Muscle of arm (tissue), 12 donors: ENCODE data around the gene PRKCZ. TPM values are rescaled to one million over a fixed set of nuclear protein-coding genes. Genes with fewer than 3 reads are reported as not detected.
"Not testable (repeated sequence)": the region's sequence is repeated elsewhere in the genome, so short reads cannot be mapped to it uniquely, and the experiment has no call there.

ENCODE experiments used
- DNase-seq: peaks from one replicate; pipeline ENCODE4 v3.0.0-alpha.2; 2013
- polyA plus RNA-seq, 12 donors: library from polyadenylated mRNA; unstranded; fragments of 120-200 nt; gene quantifications; one replicate each; pipeline ENCODE4 v1.2.1, GENCODE V29; 2013; ENCODE audit not compliant: insufficient read length in 12 of 12

Gene PRKCZ
- polyA plus RNA-seq, 12 donors = 4.2 to 15.0 (median 6.3) TPM; not detected in 1

DNA sequence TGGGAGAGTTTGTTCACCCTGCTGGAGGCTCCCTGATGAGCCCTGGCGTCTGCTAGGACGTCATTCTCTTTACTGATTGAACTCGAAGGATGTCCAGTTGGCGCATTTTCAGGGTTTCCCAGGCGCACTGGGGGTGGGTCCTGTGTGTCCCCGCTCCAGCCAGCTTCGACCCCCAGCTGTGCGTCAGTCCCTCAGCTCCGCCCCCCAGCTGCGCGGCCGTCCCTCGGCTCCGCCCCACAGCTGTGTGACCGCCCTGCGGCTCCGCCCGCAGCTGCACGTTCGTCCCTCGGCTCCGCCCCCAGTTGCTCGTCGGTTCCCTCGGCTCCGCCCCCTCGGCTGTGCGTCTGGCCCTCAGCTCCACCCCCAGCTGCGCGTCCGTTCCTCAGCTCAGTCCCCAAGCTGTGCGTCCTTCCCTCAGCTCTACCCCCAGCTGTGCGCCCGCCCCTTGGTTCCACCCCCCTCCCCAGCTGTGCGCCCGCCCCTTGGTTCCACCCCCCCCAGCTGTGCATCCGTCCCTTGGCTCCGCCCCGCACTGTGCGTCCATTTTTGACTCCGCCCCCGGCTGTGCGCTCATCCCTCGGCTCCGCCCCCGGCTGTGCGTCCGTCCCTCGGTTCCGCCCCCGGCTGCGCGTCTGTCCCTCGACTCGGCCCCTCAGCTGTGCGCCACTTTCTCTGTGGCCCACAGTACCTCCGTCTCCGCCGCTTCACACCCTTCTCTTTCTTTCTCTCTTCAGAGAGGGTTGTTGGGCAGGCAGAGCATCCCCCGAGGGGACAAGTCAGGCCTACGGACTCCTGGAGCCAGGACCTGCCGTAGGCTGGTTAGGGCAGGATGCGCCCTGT, 83.0 kb downstream of the PRKCZ start:
- DNase-seq = peak; percentile 99

DNA sequence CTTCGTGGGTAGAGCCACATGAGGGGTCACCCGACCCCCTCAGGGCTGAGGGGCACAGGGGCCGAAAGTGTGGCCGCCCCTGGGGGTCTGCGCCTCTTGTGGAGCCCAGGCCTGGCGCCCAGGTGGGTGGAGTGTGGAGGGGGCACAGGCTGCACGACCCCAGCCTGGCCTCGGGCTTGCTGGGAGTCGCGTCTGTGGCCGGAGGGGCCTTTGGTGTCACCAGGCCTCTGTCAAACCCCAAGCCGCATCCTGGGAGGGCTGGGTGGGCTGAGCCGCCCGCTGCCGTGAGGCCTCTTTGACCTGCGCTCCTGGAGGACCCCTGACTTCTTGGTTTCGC, 83.6 kb downstream of the PRKCZ start:
- DNase-seq = no peak

DNA sequence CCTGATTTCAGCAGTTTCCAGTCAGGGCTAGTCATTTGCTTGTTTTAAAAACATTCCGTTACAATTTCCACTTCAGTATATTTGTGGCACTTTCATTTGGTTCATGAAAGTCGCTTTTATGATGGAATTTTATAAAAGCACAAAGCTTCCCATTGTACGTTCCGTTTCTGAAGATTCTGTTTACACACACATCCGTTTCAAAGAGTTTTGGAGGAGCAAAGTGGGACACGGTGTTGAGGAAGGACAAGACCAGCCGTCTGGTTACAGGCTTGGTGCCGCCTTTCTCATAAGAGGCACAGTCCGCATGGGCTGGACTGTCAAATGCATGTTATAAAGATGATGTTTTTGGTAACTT, 84.0 kb downstream of the PRKCZ start:
- DNase-seq = no peak

DNA sequence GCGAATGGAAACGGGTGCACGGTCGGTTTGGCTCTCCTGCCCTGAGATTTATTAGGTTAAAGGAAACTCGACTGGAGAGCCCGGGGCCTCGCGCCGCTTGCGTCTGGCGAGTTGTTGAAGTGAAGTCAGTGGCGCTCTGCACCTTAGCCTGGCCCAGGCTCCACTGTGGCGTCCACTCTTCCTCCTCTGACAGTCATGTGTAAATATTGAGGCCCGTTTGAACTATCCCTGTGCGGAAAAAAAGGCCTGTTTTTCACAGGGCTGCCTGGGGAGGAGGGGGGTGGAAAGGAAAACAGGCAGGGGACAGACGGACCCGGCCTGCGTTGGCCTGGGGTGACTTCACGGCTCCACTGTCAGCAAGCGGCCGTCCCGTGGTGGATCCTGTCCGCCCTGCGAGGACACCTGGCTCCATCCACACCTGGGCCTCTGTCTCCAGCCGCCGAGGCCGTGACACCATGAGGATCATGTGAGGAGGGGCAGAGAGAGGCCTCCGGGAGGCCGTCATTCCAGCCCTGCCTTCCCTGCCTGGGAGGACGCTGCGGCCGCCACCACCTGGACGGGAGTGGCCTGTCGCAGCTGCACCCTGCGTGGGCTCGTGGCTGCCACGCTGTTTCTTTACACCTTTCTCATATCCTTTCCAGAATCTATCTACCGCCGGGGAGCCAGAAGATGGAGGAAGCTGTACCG, 84.6 kb downstream of the PRKCZ start:
- no peak for DNase-seq

DNA sequence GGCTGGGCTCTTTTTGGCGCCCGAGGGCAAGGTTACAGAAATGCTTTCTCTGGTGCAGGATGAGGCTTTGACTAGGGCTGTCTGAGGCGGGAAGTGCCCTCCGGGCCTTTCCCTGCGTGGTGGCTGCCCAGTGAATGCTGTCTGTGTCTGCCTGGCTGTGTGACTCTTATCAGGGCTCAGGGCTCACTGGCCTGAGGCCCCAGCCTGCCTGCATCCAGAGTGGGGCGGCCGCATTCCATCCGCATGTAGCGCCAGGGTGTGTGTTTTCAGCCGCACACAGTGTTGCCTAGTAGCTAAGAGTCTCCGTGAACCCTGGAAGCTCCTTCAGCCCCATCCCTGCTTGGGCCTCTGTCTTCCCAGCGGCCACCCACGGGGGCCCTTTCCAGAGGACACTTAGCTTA, 85.2 kb downstream of the PRKCZ start:
- peak; percentile 92 for DNase-seq

DNA sequence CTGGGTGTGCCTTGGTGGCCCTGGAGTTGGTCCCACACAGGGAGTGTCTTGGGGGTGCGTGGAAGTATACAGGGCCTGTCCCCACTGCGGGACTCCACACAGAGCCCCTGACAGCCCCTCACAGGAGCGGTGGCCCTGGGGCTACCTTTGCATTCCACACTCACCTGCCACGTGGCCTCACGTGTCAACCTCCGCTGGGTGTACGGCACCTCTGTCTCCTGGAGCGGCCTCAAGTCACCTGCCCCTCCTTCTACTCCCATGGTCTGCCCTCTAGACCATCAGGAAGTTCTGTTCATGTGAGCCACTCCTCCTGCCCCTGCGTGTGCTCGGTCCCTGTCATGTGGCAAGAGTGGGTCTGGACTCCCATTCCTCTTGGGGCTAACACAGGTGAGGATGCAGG, 85.7 kb downstream of the PRKCZ start:
- no peak for DNase-seq

DNA sequence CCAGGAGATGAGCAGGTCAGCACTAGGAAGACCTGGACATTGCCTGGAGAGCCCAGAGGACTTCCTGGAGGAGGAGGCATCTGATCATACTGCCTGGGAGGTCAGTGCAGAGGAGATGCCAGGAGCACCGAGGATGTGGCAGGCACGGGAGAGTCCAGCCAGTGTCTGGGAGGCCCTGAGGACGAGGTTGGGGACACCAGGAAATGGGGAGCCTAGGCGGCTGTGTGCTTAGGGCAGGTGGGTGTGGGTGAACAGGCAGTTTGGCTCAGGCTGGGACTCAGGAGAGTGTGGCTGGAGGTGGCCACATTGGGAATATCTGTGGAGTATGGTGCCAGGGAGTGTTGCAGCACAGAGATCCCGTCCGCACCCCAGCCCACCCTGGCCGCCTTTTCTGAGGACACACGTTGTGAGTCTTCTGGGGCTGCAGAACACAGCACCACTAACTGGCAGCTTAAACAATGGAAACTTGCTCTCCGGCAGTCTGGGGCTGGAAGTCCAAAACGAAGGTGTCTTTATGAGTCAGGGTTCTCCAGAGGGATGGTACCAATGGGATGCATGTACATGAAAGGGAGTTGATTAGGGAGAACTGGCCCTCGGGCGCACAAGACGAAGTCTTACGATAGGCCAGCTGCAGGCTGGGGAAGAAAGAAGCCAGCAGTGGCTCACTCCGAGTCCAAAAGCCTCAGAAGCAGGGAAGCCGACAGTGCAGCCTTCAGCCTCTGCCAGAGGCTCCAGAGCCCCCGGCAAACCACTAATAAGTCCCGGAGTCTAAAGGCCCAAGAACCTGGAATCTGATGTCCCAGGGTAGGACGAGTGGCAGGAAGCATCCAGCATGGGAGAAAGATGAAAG, 86.4 kb downstream of the PRKCZ start:
- DNase-seq = no peak

- DNase-seq = no peak
Observed at GRCh38 chr1:2137257-2138121, 87.3 kb downstream of the PRKCZ start.

GRCh38 chr1:2139156-2139555, 88.9 kb downstream of the PRKCZ start:
- DNase-seq = not testable (repeated sequence)

DNA sequence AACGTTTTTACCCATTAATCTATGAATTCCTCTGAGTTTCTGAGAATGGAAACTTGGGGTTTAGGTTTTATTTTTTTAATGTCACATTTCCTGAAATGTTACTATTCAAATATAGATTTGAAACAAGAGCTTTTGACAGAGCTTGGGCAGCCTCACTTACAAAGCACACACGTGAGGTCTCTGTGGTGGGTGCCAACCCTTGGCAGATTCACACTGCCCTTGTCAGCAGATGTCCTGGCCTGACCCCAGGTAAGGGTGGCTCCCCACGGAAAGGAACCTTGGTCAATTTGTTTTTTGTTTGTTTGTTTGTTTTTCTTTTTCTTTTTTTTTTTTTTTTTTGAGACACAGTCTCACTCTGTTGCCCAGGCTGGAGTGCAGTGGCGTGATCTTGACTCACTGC, 90.8 kb downstream of the PRKCZ start:
- DNase-seq = no peak

GRCh38 chr1:2143814-2144500, 93.7 kb downstream of the PRKCZ start:
- DNase-seq = no peak

GRCh38 chr1:2144501-2145090, 94.4 kb downstream of the PRKCZ start:
- no peak for DNase-seq

GRCh38 chr1:2145946-2146835, 96.0 kb downstream of the PRKCZ start:
- DNase-seq = no peak

DNA sequence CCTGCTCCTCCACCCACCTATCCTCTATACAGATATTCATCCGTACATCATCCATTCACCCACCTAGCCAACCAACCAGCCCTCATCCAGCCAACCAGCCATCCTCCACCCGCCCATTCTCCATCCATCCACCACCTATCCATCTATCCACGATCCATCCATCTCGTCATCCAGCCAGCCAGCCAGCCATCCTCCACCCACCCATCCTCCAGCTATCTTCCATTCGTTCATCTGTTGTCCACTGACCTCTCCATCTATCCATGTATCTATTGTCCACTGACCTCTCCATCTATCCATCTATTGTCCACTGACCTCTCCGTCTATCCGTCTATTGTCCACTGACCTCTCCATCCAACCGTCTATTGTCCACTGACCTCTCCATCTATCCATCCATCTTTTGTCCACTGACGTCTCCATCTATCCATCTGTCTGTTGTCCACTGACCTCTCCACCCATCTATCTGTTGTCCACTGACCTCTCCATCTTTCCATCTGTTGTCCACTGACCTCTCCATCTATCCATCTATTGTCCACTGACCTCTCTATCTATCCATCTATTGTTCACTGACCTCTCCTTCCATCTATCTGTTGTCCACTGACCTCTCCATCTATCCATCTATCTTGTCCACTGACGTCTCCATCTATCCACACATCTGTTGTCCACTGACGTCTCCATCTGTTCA, 96.8 kb downstream of the PRKCZ start:
- DNase-seq = no peak

GRCh38 chr1:2147869-2148268, 97.7 kb downstream of the PRKCZ start:
- not testable (repeated sequence) for DNase-seq

DNA sequence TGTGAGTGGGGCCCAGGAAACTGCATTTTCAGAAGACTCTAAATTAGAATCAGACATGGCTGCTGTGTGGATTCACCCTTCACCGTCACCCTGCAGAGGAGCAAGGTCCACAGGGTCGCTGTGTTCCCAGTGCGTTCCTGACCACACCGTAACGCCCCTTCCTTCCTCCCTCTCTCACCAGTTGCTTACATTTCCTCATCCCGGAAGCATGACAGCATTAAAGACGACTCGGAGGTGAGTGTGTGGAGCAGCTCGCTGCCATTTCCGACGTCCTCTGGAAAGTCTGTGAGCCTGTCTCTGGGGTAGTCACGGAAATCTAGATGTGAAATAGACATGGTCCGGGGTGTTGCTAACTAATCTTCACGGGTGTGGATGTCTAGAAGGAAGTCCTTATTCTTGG, 98.5 kb downstream of the PRKCZ start:
- no peak for DNase-seq

GRCh38 chr1:2150801-2151200, 100.6 kb downstream of the PRKCZ start:
- DNase-seq = no peak

DNA sequence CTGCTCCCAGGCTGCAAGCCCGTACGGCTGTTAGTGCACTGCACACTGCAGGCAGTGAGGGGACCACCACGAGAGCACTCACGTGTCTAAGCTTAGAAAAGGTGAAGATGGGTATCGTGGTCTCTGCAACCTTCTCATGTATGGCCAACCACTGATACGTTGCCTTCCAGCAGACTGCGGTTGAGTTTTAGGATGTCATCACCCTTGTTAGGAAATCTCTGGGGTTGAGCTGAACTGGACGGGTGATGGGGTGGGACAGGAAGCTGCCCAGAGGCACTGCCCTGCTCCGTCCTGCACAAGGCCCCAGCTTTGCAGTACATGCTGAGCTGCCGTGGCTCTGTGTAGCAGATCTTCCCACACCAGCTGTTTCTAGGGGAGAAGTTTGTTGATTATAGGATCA, 101.0 kb downstream of the PRKCZ start:
- no peak for DNase-seq

- DNase-seq = no peak
Observed at GRCh38 chr1:2151911-2152310, 101.7 kb downstream of the PRKCZ start.
